NCI-H1048 (cell line): ENCODE measurements around the gene FRMD7.
"Not testable (repeated sequence)": the region's sequence is repeated elsewhere in the genome, so short reads cannot be mapped to it uniquely, and the experiment has no call there.

Source experiments
- DNase-seq: peaks from one replicate; lab custom pipeline; 2025; lab: John Stamatoyannopoulos, UW

Gene FRMD7

DNA sequence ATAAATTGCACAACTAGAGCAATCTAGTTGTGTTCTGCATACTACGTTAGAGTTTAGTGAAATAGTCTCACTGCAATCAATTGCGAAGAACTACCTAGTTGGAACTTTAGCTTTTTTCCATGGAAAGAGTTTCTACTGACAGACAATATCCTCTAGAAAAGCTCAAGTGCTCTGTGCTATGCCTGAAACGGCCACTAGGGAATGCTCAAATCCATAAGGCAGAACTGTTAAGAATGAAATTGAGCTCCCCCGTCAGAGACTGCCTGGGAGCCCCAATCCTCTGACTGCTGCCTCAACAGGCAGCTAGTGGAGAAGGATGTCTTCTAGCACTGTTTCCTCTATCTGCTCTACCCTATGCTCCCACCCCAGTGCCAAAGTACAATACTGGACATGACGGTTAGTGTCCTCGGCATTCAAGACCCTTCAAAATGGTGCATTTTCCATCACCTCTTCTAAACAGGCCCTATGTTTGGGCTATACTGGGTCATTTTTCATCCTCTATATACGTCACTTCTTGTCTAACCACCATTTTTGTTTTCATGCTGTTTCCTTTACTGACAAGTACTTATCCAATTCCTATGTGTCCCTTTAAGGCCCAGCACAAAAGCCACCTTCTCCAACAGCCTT, 35.3 kb downstream of the FRMD7 start:
- DNase-seq: peak; percentile 6

DNA sequence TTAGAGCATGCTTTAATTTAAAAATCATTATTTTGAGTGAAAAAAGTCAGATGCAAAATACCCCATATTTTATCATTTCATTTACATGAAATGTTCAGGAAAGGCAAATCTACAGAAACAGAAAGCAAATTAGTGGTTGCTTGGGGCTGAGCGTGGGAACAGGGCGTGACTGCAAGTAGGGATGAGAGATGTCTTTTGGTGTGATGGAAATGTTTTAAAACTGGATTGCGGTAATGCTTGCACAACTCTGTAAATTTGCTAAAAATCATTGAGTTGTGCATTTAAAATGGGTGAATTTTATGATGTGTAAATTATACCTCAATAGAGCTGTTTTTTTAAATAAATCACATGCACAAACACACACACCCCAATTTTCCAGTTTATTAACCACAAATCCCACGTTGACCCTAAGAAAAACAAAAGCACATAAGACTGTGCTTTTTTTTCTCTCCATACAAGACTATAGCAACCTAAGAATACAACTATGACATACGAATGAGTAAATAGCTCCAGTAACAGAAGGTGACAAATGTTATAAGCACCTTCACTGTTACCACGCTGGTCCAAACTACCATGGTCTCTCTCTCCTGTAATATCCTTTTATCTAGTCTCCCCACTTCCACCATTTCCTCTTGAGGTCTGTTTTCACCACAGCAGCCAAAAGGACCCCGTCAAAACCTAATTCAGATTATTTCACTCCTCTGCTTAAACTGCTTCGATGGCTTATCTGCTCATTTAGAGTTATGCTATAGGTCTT, 37.2 kb downstream of the FRMD7 start:
- no peak for DNase-seq

DNA sequence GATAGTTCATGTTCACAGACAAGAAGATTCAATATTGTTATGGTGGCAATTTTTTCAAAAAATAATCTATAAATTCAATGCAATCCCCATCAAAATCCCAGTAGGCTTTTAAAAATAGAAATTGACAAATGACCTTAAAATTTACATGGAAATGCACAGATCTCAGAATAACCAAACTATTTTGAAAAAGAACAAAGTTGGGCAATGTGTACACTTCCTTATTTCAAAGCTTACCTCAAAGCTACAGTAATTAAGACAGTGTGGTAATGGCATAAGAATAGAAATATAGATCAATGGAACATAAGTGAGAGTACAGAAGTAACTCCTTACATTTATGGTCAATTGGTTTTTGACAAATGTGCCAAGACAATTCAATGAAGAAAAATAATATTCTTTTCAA, 39.0 kb downstream of the FRMD7 start:
- no peak for DNase-seq

DNA sequence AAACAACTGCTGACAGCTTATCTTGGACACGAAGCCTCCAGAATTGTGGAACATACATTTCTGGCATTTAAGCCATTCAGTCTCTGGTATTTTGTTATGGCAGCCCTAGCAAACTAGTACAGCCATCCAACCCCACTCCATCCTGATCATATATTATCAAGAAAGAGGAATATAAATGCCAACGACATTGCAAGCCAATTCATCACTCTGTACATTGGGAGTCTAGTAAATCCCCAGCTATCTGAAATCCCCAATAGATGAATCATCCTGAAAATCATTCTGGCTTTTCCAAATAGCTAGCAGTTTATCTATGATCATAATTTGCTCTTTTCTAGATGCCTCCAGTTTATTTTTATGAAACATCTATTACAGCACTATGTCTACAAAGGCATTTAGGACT, 41.1 kb downstream of the FRMD7 start:
- DNase-seq: no peak

DNA sequence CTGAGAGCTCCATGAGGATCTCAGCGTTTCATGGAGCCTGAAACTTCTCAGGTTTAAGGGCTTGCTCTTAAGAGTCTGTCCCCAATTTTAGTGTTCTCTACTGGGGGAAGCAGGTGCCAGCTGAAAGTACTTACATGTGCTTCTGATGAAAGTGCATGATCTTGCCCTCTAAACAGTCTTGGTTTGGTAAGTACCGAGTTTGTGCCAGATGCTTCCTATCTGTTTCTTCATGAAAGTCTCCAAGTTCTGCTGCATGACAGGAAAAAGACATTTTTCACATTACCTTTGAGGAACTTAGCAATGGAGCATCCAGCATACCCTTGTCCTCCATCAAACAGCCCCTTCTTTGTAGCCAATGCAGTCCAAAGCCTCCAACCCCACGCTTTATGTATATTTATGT, 42.0 kb downstream of the FRMD7 start:
- no peak for DNase-seq

DNA sequence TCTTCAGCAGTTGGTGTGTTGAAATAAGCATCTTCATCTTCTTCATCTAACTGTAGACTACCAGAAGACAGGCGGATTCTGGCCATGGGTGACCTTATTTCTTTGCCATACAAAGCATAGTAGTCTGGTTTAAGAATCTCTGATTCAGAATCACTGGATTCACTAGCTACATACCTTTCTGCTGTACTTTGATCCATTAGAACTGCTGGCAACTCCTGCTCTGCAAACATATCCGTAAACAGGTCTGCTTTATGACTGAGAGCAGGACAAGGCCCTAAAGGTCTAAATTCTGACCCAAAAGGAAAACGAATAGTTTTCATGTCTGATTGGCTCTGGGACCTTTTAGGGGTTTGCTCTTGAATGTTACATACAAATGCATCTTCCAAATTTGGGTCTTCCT, 49.9 kb downstream of the FRMD7 start:
- no peak for DNase-seq

DNA sequence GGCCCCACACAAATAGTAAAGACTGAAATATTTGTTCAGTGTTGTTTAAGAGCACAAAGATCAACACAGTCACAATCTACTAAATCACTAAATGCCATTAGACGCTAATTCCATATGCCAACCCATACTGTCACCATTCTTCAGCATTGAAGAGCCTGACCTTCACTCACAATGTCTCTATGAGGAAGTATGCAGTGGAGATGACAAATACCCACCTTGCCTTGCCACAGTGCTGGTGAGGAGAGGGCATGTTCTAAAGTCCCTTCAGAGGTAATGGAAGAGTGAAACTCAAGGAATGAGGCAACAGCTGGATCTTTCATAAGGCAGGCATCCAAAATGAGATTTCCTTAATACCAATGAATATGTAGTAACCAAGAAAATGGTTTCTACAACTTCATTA, 50.4 kb downstream of the FRMD7 start:
- no peak for DNase-seq

DNA sequence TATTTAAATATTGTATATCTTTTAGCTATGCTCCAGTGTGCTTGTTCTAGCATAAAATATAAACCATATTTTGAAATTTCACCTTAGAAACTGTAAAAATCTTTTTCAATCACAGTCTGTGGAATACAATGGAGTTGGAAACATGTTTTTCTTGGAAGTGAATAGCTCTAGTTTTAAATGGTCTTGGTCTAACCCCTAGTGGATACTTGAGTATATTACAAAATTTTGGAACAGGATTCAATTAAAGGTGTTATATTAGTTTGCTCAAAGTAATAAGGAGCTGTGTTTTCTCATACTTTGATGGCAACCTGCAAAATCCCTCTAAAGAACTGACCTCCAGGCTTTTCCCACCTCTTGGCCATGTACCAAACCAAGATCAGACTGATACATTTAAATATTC, 56.6 kb downstream of the FRMD7 start:
- no peak for DNase-seq

DNA sequence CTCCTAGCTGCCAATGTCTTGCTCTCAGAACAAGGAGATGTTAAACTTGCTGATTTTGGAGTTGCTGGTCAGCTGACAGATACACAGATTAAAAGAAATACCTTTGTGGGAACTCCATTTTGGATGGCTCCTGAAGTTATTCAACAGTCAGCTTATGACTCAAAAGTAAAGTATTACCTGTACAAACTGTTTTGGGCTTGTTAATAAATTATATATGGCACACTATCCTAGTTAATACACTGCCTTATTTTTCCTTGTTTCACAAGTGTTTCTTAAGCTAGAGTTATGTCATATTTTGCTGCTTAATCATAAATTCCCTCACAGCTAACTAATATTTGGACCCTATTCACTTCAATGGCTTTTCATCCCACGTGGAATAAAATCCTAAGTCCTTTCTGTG, 59.4 kb downstream of the FRMD7 start:
- DNase-seq: no peak

DNA sequence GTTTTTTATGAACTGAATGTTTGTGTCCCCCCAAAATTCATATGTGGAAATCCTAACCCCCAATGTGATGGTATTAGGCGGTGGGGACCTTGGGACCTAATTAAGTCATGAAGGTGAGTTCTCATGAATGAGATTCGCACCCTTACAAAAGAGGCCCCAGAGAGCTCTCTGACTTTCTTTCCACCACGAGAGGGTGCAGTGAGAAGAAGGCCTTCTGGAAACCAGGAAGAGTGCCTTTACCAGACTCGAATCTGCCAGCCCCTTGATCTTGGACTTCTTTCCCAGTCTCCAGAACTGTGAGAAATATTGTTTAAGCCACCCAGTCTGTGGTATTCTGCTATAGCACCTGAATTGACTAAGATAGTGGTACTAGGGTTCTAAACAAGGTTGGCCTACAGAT, 64.0 kb downstream of the FRMD7 start:
- DNase-seq: no peak

DNA sequence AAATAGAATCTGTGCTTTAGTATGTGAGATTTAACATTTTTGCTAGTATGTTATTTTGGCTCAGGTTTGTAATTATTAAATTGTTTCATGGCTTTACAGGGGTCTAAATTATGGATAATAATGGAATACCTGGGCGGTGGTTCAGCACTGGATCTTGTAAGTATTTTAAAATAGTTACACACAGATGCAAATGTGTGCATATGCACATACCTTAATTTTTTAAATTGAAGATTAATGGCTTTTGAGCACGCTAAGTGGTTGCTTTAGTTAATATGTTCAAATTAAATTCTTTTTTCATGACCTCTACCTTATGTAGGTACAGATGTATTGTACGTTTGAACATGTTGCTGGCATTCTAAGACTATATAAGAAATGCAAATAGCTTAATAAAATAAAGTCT, 64.5 kb downstream of the FRMD7 start:
- DNase-seq: no peak

DNA sequence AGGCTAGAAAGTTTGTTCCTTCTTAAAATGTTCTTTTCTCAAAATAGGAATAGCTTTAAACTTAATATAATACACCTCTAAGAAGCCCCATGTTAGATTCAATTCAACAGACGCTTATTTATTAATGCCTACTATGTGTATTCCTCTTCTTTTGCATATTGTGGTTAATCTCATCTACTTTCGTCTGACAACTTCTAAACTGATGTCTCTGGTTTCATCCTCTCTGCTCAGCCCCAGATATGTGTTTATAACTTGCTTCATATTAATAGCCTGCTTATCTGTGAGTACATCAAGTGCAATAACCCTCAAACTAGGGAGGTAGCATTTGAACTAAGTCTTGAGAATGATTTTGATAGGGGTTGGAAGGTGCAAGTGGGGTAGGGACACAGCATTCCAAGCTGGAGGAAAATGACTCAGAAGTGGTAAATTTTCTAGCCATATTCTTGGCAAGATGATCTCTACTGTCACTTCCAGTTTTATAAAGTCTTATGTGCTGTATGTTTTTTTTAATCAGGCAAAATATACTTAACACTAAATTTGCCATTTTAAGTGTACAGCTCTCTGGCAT, 67.8 kb downstream of the FRMD7 start:
- no peak for DNase-seq

DNA sequence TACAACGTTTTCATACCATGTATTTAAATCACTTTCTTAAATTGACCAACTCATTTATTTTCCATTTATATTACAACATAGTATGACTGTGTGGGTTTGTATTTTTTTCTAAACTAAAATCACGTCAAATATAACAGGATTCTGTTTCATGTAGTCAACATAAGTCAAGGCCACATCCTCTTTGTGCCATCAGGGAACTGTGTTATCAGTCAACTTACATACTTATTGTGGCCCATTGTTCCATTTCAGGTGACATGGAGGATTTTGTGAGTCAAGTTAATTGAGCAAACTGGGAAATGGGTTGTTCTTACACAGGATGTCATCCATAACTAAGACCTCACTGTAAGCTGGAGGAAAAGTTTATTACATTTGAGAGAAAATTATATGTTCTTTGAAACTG, 68.8 kb downstream of the FRMD7 start:
- no peak for DNase-seq

DNA sequence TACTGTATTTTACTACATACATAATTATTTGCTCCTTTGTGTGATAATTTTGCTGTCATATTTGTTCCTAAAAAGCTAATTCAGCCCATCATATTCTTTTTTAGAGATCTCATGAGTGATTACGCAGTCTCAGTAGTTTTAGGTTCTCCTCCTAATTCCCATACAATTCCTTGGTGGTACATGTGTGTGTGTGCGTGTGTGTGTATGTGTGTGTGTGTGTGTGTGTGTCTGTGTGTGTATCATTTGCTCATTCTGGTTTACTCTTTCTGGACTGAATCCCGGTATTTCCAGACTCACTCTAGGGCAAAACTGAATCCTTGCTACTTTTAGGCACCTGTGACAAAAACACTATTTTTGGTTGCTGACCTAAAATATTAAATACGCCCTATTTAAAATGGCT, 69.8 kb downstream of the FRMD7 start:
- no peak for DNase-seq

DNA sequence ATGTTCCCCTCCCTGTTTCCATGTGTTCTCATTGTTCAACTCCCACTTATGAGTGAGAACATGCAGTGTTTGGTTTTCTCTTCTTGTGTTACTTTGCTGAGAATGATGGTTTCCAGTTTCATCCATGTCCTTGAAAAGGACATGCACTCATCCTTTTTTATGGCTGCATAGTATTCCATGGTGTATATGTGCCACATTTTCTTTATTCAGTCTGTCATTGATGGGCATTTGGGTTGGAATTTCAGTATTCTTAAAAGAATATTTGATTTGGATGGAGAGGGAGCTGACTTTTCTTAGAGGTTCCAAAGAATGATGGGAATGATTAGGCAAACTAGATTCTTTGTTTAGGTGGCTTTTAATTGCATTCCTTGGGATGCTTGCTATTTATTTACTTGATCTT, 76.0 kb downstream of the FRMD7 start:
- DNase-seq: not testable (repeated sequence)

DNA sequence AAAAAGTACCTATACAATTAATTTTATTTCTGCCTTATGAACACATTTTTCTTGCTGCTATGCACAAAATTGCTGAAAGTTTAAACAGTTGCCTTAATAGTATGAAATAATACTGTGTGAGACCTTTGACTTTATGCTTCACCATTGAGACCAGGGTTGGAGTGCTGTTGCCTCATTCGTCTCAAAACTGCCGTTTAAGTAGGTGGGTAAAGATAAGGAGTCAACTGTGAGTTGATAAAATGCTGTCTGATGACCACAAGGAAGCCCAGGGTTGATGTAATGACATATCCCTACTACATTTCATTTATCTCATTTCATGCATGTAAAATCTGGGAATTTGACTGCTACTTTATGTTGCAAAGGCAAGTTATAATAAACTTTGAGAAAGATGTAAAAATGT, 81.3 kb downstream of the FRMD7 start:
- no peak for DNase-seq

DNA sequence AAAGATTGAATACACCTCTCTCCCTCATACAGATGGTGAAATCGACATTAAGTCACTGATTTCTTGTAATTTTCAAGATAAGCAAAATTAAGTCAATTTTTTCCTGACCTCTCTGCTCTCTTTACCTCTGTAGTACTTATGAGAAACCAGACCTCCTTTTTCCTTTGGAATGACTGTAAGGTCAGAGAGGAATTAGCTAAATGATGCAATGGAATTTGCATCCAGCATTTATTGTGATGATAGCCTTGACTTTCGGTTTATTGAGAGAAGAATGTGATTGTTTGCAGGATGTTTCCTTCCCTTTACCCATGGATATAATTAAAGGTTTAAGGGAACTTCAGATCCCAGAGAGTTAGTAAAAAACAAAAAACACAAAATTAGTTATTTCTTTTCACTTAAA, 82.4 kb downstream of the FRMD7 start:
- no peak for DNase-seq

DNA sequence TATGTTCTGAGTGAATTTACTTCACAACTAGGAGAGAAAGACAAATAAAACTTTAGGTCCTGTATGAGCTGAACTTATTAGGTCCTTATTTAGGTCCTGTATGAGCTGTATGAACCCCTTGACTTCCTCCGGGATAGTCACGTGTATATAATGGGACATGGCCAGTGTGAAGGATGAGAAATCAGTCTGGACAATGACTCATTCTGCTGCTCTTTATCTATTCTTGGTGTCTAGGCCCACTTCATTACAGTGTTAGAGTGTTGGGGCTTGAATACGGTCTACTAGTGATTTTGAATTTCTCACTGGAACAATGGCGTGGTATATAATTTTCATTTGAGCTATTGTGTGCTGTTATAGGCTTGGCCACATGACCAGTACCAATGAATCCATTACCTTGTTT, 82.9 kb downstream of the FRMD7 start:
- DNase-seq: no peak

DNA sequence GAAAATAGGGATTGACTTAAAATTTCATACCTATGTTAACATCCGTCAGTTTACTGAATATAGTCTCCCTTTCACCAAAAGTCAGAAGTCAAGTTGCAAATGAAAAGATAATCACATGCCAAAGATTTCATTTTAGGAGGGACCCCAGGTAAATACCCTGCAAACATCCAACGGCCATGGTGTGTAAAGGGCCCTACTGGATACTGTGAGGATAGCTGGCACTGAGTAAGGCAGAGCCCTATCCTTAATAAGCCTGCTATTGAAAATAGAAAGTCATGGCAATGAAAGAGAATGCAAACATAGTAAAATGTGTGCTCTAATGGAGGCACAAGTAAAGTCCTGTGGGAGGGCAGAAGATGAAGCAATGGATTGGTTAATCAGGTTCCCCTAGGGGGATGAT, 83.8 kb downstream of the FRMD7 start:
- no peak for DNase-seq

DNA sequence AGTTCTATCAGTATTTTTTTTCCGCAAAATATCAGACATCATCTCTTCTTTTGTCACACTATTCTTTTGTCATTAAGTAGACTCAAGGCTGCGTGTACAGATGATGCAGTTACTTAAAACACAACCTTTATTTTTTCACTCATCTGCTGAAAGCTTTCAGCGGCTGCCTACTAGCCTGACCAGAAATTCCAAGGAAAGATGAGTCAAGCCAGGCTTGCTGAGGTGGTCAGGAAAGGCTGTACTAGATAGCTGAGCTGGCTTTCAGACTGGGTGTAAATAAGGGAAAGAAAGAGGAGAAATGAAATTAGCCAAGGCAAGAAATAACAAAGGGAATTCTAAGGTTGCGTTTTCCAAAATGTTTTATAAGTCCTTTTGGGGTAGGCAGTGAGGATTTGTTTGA, 86.8 kb downstream of the FRMD7 start:
- no peak for DNase-seq

DNA sequence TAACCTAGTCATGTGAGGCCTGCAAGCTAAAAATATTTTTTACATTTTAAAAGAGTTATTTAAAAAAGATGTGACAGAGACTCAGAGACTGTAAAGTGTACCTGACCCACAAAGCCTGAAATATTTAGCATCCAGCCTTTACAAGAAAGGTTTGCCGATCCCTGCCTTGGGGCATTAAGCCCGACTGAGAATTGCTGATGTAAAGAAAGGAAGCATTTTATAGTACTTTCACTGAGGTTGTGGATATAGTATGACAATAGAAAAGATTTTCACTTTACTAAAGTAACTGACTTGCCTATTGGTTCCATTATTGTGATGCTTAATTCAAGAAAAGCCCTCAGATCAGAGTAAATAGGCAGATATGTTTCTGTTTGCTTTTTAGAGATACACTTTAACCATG, 87.8 kb downstream of the FRMD7 start:
- DNase-seq: no peak

DNA sequence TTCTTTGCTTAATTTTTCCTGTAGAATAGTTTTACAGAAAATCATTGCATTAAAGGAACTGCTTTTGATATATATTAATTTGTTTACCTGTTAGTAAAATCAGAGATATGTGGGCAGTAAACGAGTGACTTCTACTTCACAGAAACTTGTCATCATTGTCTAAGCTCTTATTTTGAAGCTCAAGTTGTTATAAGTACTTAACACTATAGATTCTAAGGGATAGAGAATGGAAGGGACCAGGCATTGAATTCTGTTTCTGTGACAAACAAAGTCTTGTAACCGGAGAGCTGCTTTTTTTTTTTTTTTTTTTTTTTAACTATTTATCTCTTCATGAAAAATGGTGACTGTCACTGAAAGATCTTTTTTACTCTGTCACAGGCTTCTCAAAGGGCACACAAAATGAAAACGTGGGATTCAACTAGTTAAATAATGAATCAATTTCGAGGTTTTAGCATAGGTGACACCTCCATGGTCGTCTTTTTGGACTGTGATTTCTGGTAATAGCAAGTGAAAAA, 90.3 kb downstream of the FRMD7 start:
- no peak for DNase-seq

DNA sequence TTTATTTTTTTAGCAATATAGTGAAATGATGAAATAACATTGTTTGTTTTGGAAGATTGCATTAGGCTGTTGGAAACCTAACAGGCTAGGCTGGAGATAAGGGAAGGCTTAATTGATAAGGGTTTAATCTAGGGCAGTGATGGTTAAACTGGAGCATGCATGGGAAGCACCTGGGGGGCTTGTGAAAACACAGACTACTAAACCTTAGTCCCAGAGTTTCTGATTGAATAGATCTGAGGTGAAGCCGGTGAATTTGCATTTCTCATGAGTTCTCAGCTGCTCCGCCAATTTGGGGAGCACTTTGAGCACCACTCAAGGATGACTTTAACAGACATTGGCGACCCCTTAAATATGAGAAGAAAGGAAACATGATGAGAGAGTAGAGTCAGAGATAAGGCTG, 93.2 kb downstream of the FRMD7 start:
- DNase-seq: no peak

DNA sequence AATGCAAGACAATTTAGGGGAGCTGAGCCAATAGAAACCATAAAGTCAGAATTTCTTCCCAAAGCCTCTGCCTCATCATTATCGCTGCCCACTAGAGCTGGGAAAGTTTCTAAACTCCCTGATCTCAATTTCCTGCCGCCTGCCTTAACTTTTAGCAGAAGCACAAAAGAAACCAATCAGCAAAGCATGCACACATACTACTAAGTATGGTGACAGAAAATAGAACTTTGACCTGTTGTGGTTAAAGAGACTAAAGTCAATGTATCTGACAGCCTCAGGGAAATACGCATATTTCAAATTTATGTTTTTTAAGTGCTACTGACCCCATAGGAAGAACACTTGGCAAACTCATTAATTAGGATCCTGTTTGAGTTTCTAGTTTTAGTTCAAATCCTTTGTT, 94.7 kb downstream of the FRMD7 start:
- DNase-seq: no peak
